ENCODE data around the gene BAZ2B. TPM values are rescaled to one million over a fixed set of nuclear protein-coding genes. Genes with fewer than 3 reads are reported as not detected.

The BAZ2B gene
- total RNA-seq, 2 experiments from 2014 or later: 8.1 to 8.4 TPM

- Mint-ChIP-seq H3K27ac (no peak overlapping the region), H3K27me3 (no peaks in the 10 kb centered on the region), H3K9me3 (ENCODE audit: low read depth) (no peaks in the 10 kb centered on the region), H3K4me1 (peaks cover 17% of the 10 kb centered on the region), H3K4me3 (no peak overlapping the region), H3K36me3 (ENCODE audit: low read depth) (no peaks in the 10 kb centered on the region)
- ChIA-PET POLR2A (interaction anchor here (0.7 kb wide), 1 partner anchor 56 kb away, joined by 3 read pairs; no protein-coding TSS in a partner anchor), CTCF (no interaction called here)
- DNase-seq (no peak), ATAC-seq (no peak)
- intact Hi-C loops (cut with DNase I, micrococcal nuclease): no loop called here
Measured at GRCh38 chr2:159459279-159459678, 157.1 kb downstream of the BAZ2B start.

- Mint-ChIP-seq H3K36me3 (ENCODE audit: low read depth) (no peaks in the 10 kb centered on the region), H3K4me1 (peaks cover 17% of the 10 kb centered on the region), H3K27ac (no peak overlapping the region), H3K27me3 (no peaks in the 10 kb centered on the region), H3K4me3 (no peak overlapping the region), H3K9me3 (ENCODE audit: low read depth) (no peaks in the 10 kb centered on the region)
- DNase-seq (no peak), ATAC-seq (no peak)
- intact Hi-C loops (cut with DNase I, micrococcal nuclease): no loop called here
- POLR2A ChIA-PET: no interaction called here
- CTCF ChIA-PET: no interaction called here
Measured at GRCh38 chr2:159457589-159457988, 158.8 kb downstream of the BAZ2B start.

GRCh38 chr2:159456500-159457426, 159.6 kb downstream of the BAZ2B start:
- ATAC-seq: peak; percentile 58
- Mint-ChIP-seq H3K27me3 (no peaks in the 10 kb centered on the region), H3K9me3 (ENCODE audit: low read depth) (no peaks in the 10 kb centered on the region), H3K4me1 (peaks cover 17% of the 10 kb centered on the region), H3K36me3 (ENCODE audit: low read depth) (no peaks in the 10 kb centered on the region), H3K4me3 (no peak overlapping the region), H3K27ac (no peak overlapping the region)
- ChIA-PET CTCF (interaction anchor here (0.9 kb wide), 1 partner anchor 12 kb away, joined by 5 read pairs; no protein-coding TSS in a partner anchor), POLR2A (no interaction called here)
- DNase-seq: no peak
- intact Hi-C loops (cut with DNase I, micrococcal nuclease): no loop called here

GRCh38 chr2:159455330-159455918, 160.9 kb downstream of the BAZ2B start:
- H3K27me3 Mint-ChIP-seq: no peaks in the 10 kb centered on the region
- ATAC-seq (peak; percentile 68), DNase-seq (no peak)
- H3K4me3 Mint-ChIP-seq: no peak overlapping the region
- POLR2A ChIA-PET: no interaction called here
- intact Hi-C loops (cut with DNase I, micrococcal nuclease): no loop called here
- CTCF ChIA-PET: interaction anchor here (0.9 to 1.2 kb wide), 2 partner anchors 9 to 10 kb away, joined by 3 to 5 read pairs; no protein-coding TSS in a partner anchor
- no peaks in the 10 kb centered on the region for H3K9me3 Mint-ChIP-seq (ENCODE audit: low read depth)
- peaks cover 17% of the 10 kb centered on the region for H3K4me1 Mint-ChIP-seq
- no peaks in the 10 kb centered on the region for H3K36me3 Mint-ChIP-seq (ENCODE audit: low read depth)
- H3K27ac Mint-ChIP-seq: no peak overlapping the region

GRCh38 chr2:159454185-159454584, 162.2 kb downstream of the BAZ2B start:
- Mint-ChIP-seq H3K9me3 (ENCODE audit: low read depth) (no peaks in the 10 kb centered on the region), H3K27ac (no peak overlapping the region), H3K4me1 (peaks cover 17% of the 10 kb centered on the region), H3K36me3 (ENCODE audit: low read depth) (no peaks in the 10 kb centered on the region), H3K27me3 (no peaks in the 10 kb centered on the region), H3K4me3 (no peak overlapping the region)
- ATAC-seq: no peak
- intact Hi-C loops (cut with DNase I, micrococcal nuclease): no loop called here
- no peak for DNase-seq
- ChIA-PET CTCF (no interaction called here), POLR2A (no interaction called here)

GRCh38 chr2:159450180-159450579, 166.2 kb downstream of the BAZ2B start:
- H3K4me1 Mint-ChIP-seq: no peaks in the 10 kb centered on the region
- no peak for ATAC-seq
- H3K9me3 Mint-ChIP-seq (ENCODE audit: low read depth): no peaks in the 10 kb centered on the region
- DNase-seq: no peak
- H3K4me3 Mint-ChIP-seq: no peak overlapping the region
- POLR2A ChIA-PET: interaction anchor here (0.6 kb wide), 3 partner anchors 430 to 534 kb away, joined by 3 to 4 read pairs (median 4); no protein-coding TSS in a partner anchor
- CTCF ChIA-PET: no interaction called here
- no peaks in the 10 kb centered on the region for H3K27me3 Mint-ChIP-seq
- intact Hi-C loops (cut with DNase I, micrococcal nuclease): no loop called here
- peaks cover 11% of the 10 kb centered on the region for H3K36me3 Mint-ChIP-seq (ENCODE audit: low read depth)
- no peak overlapping the region for H3K27ac Mint-ChIP-seq

- DNase-seq (no peak), ATAC-seq (no peak)
- POLR2A ChIA-PET: no interaction called here
- Mint-ChIP-seq H3K27me3 (no peaks in the 10 kb centered on the region), H3K9me3 (ENCODE audit: low read depth) (no peaks in the 10 kb centered on the region), H3K36me3 (ENCODE audit: low read depth) (peaks cover 16% of the 10 kb centered on the region), H3K4me3 (no peak overlapping the region), H3K4me1 (no peaks in the 10 kb centered on the region), H3K27ac (no peak overlapping the region)
- CTCF ChIA-PET: interaction anchor here (0.5 kb wide), 1 partner anchor 21 kb away, joined by 4 read pairs; no protein-coding TSS in a partner anchor
- intact Hi-C loops (cut with DNase I, micrococcal nuclease): no loop called here
Measured at GRCh38 chr2:159449504-159450124, 166.7 kb downstream of the BAZ2B start.

GRCh38 chr2:159446817-159447216, 169.5 kb downstream of the BAZ2B start:
- H3K9me3 Mint-ChIP-seq (ENCODE audit: low read depth): no peaks in the 10 kb centered on the region
- no peak overlapping the region for H3K27ac Mint-ChIP-seq
- peaks cover 22% of the 10 kb centered on the region for H3K36me3 Mint-ChIP-seq (ENCODE audit: low read depth)
- ATAC-seq (no peak), DNase-seq (no peak)
- H3K4me3 Mint-ChIP-seq: no peak overlapping the region
- CTCF ChIA-PET: interaction anchor here (1.2 kb wide), 1 partner anchor 9 kb away, joined by 3 read pairs; no protein-coding TSS in a partner anchor
- H3K27me3 Mint-ChIP-seq: no peaks in the 10 kb centered on the region
- H3K4me1 Mint-ChIP-seq: no peaks in the 10 kb centered on the region
- POLR2A ChIA-PET: no interaction called here
- intact Hi-C loops (cut with DNase I, micrococcal nuclease): no loop called here

- POLR2A ChIA-PET: no interaction called here
- Mint-ChIP-seq H3K9me3 (ENCODE audit: low read depth) (no peaks in the 10 kb centered on the region), H3K27me3 (no peaks in the 10 kb centered on the region), H3K4me1 (no peaks in the 10 kb centered on the region), H3K36me3 (ENCODE audit: low read depth) (peaks cover 22% of the 10 kb centered on the region), H3K4me3 (no peak overlapping the region), H3K27ac (no peak overlapping the region)
- DNase-seq: no peak
- CTCF ChIA-PET: interaction anchor here (1.2 kb wide), 1 partner anchor 9 kb away, joined by 3 read pairs; no protein-coding TSS in a partner anchor
- ATAC-seq: no peak
- intact Hi-C loops (cut with DNase I, micrococcal nuclease): no loop called here
Measured at GRCh38 chr2:159446201-159446600, 170.1 kb downstream of the BAZ2B start.

GRCh38 chr2:159445307-159445706, 171.0 kb downstream of the BAZ2B start:
- H3K9me3 Mint-ChIP-seq (ENCODE audit: low read depth): no peaks in the 10 kb centered on the region
- H3K27me3 Mint-ChIP-seq: no peaks in the 10 kb centered on the region
- DNase-seq: no peak
- CTCF ChIA-PET: interaction anchor here (0.6 to 0.8 kb wide), 2 partner anchors 11 to 288 kb away, joined by 3 to 5 read pairs; no protein-coding TSS in a partner anchor
- intact Hi-C loops (cut with DNase I, micrococcal nuclease): no loop called here
- peaks cover 22% of the 10 kb centered on the region for H3K36me3 Mint-ChIP-seq (ENCODE audit: low read depth)
- POLR2A ChIA-PET: no interaction called here
- H3K4me1 Mint-ChIP-seq: no peaks in the 10 kb centered on the region
- no peak overlapping the region for H3K27ac Mint-ChIP-seq
- peak; percentile 26 for ATAC-seq
- H3K4me3 Mint-ChIP-seq: no peak overlapping the region

GRCh38 chr2:159444754-159445153, 171.6 kb downstream of the BAZ2B start:
- Mint-ChIP-seq H3K4me1 (no peaks in the 10 kb centered on the region), H3K27me3 (no peaks in the 10 kb centered on the region), H3K9me3 (ENCODE audit: low read depth) (no peaks in the 10 kb centered on the region), H3K36me3 (ENCODE audit: low read depth) (peaks cover 22% of the 10 kb centered on the region), H3K27ac (no peak overlapping the region), H3K4me3 (no peak overlapping the region)
- DNase-seq (no peak), ATAC-seq (no peak)
- intact Hi-C loops (cut with DNase I, micrococcal nuclease): no loop called here
- CTCF ChIA-PET: interaction anchor here (0.6 to 0.8 kb wide), 2 partner anchors 11 to 287 kb away, joined by 3 to 5 read pairs; no protein-coding TSS in a partner anchor
- POLR2A ChIA-PET: no interaction called here

Data from activated CD4-positive, alpha-beta T cell treated with anti-CD3 and anti-CD28 coated beads for 36 hours (primary cell).